T-cell (primary cell): ENCODE measurements around the gene SLC45A3. TPM values are rescaled to one million over a fixed set of nuclear protein-coding genes. Genes with fewer than 3 reads are reported as not detected.

Experiments used
- ATAC-seq, 4 experiments: fragments of 200-7000 bp in 3 of 4; fragments of 150-1000 bp in 1 of 4; cut with Tn5 transposase; replicated peaks in 1 of 4; 1 replicate in 3 of 4; 2 replicates in 1 of 4; pipeline ENCODE4 v1.10.0; 2021; ENCODE audit warnings: moderate library complexity in 3 of 4, mild to moderate bottlenecking in 2 of 4, moderate number of reproducible peaks in 1 of 4
- CTCF ChIA-PET, 2 donors: fragments of 300-600 bp; sonication (Branson Sonifier 250); formaldehyde crosslinking; loops; one replicate each; lab custom pipeline; 2022; ENCODE audit warnings: antibody characterized with exemption in 2 of 2; lab: Charles Lee
- POLR2A ChIA-PET, 2 donors: fragments of 300-600 bp; sonication (Branson Sonifier 250); formaldehyde crosslinking; loops; one replicate each; lab custom pipeline; 2022; ENCODE audit warnings: antibody characterized with exemption in 2 of 2; lab: Charles Lee
- DNase-seq, 35 experiments: peaks; one replicate each; pipeline versions ENCODE4 v3.0.0 to v3.0.0-alpha.2; 2013 to 2023
- H3K27ac ChIP-seq: one replicate; pipeline ENCODE4 v1.5.1; 2013; ENCODE audit warnings: low read length
- H3K27me3 ChIP-seq, 2 experiments: replicated peaks in 1 of 2; 1 replicate in 1 of 2; 2 replicates in 1 of 2; pipeline versions ENCODE4 v1.6.1 to v1.7.0; 2013; ENCODE audit warnings: low read length in 1 of 2, mixed read lengths in 1 of 2; ENCODE audit not compliant: control insufficient read depth in 2 of 2, insufficient read depth in 2 of 2; ENCODE audit errors: extremely low read depth in 1 of 2
- H3K36me3 ChIP-seq, 2 donors: 1 replicate in 1 of 2; 2 replicates in 1 of 2; pipeline versions ENCODE4 v1.6.1 to v1.7.0; 2013; ENCODE audit warnings: low read length in 1 of 2; ENCODE audit not compliant: control insufficient read depth in 2 of 2, insufficient read depth in 1 of 2; ENCODE audit errors: extremely low read depth in 1 of 2
- H3K4me1 ChIP-seq, 2 experiments: 1 replicate in 1 of 2; 2 replicates in 1 of 2; pipeline versions ENCODE4 v1.6.1 to v1.7.0; 2013; ENCODE audit warnings: low read length in 2 of 2, mixed read lengths in 1 of 2; ENCODE audit not compliant: insufficient read depth in 2 of 2, control insufficient read depth in 1 of 2; ENCODE audit errors: extremely low read depth in 1 of 2
- H3K4me3 ChIP-seq, 2 donors: 1 replicate in 1 of 2; 2 replicates in 1 of 2; pipeline versions ENCODE4 v1.5.1 to v1.7.0; 2013; ENCODE audit warnings: mild to moderate bottlenecking in 2 of 2, low read length in 1 of 2, moderate library complexity in 1 of 2; ENCODE audit not compliant: control insufficient read depth in 1 of 2; ENCODE audit errors: extremely low read depth in 1 of 2
- H3K9me3 ChIP-seq: 2 replicates; pipeline ENCODE4 v1.7.0; 2013
- H3K27ac Mint-ChIP-seq, 2 donors: one replicate each; pipeline ENCODE4 v1.8.0; 2020 to 2021; ENCODE audit warnings: mild to moderate bottlenecking in 2 of 2, mixed read lengths in 2 of 2
- H3K27me3 Mint-ChIP-seq, 2 donors: one replicate each; pipeline ENCODE4 v1.8.0; 2021 to 2022; ENCODE audit warnings: mixed read lengths in 2 of 2
- H3K36me3 Mint-ChIP-seq: one replicate; pipeline ENCODE4 v1.8.0; 2021; ENCODE audit warnings: mixed read lengths
- H3K4me1 Mint-ChIP-seq, 3 donors: one replicate each; pipeline ENCODE4 v1.8.0; 2020 to 2022; ENCODE audit warnings: mixed read lengths in 3 of 3, mild to moderate bottlenecking in 1 of 3
- H3K4me3 Mint-ChIP-seq, 3 donors: one replicate each; pipeline ENCODE4 v1.8.0; 2020 to 2022; ENCODE audit warnings: mild to moderate bottlenecking in 3 of 3, mixed read lengths in 3 of 3, moderate library complexity in 3 of 3
- H3K9me3 Mint-ChIP-seq, 3 donors: one replicate each; pipeline ENCODE4 v1.8.0; 2020 to 2022; ENCODE audit warnings: mixed read lengths in 3 of 3
- WGBS: methylation state at CpG from one replicate; pipeline ENCODE4 v1.1.5; 2013; ENCODE audit warnings: missing lambda C conversion rate; ENCODE audit not compliant: insufficient coverage; 5-methylcytosine and 5-hydroxymethylcytosine counted together
- total RNA-seq, 35 experiments: library from RNA in 6 of 35; stranded (reverse) in 6 of 35; fragments of 120-200 nt in 1 of 35; gene quantifications; one replicate each; pipeline versions ENCODE4 v1.2.1 to v1.2.4 and lab custom pipeline; 2013 to 2026

The SLC45A3 gene
- total RNA-seq, 5 donors from 2014 or later (not counting 1 experiment from before 2014, with no cell fraction given): 0.35 to 2.1 (median 0.75) TPM

GRCh38 chr1:205703072-205703471, 22.8 kb upstream of the SLC45A3 start:
- ChIA-PET POLR2A (interaction anchor here (0.6 to 0.7 kb wide), 2 partner anchors 25 to 395 kb away, joined by 3 to 8 read pairs; no protein-coding TSS in a partner anchor), CTCF (interaction anchor here (0.6 to 1.3 kb wide), 5 partner anchors 44 to 1328 kb away, joined by 3 to 6 read pairs (median 5); no protein-coding TSS in a partner anchor)
- no peak overlapping the region for H3K27ac ChIP-seq
- ATAC-seq (no peak), DNase-seq (no peak)
- H3K4me3 ChIP-seq: no peak overlapping the region
- no peaks in the 10 kb centered on the region for H3K4me1 ChIP-seq
- Mint-ChIP-seq H3K4me1 (peaks cover 3 to 13% (median 12%) of the 10 kb centered on the region in 3 donors), H3K9me3 (no peaks in the 10 kb centered on the region), H3K27ac (no peak overlapping the region), H3K4me3 (no peak overlapping the region), H3K27me3 (peaks cover 0 to 4% of the 10 kb centered on the region in 2 donors), H3K36me3 (peaks cover 21% of the 10 kb centered on the region)
- peaks cover 0 to 11% of the 10 kb centered on the region in 2 donors for H3K36me3 ChIP-seq
- H3K27me3 ChIP-seq: no peaks in the 10 kb centered on the region
- WGBS: no CpG with 5 or more reads among the region's 1 CpG
- no peaks in the 10 kb centered on the region for H3K9me3 ChIP-seq

- Mint-ChIP-seq H3K9me3 (no peaks in the 10 kb centered on the region), H3K4me1 (peaks cover 3 to 13% (median 11%) of the 10 kb centered on the region in 3 donors), H3K36me3 (peaks cover 19% of the 10 kb centered on the region), H3K27me3 (peaks cover 7 to 12% of the 10 kb centered on the region in 2 donors), H3K27ac (no peak overlapping the region), H3K4me3 (no peak overlapping the region)
- H3K27me3 ChIP-seq: peaks cover 0 to 6% of the 10 kb centered on the region in 2 experiments
- no peaks in the 10 kb centered on the region for H3K9me3 ChIP-seq
- H3K4me1 ChIP-seq: no peaks in the 10 kb centered on the region
- 94% methylated on average over 3 of the region's 4 CpGs for WGBS
- H3K36me3 ChIP-seq: peaks cover 0 to 11% of the 10 kb centered on the region in 2 donors
- ATAC-seq: no peak
- no peak for DNase-seq
- ChIA-PET CTCF (interaction anchor here in 1 of 2 donors (1.3 kb wide), 1 partner anchor 9 kb away, joined by 3 read pairs; no protein-coding TSS in a partner anchor), POLR2A (interaction anchor here in 1 of 2 donors (0.5 kb wide), 1 partner anchor 400 kb away, joined by 3 read pairs; no protein-coding TSS in a partner anchor)
- H3K27ac ChIP-seq: no peak overlapping the region
- H3K4me3 ChIP-seq: no peak overlapping the region
These were observed 21.6 kb upstream of the SLC45A3 start for GRCh38 chr1:205701891-205702290.

- ChIA-PET POLR2A (no interaction called here), CTCF (interaction anchor here in 1 of 2 donors (1.3 kb wide), 1 partner anchor 10 kb away, joined by 3 read pairs; no protein-coding TSS in a partner anchor)
- peaks cover 12 to 13% of the 10 kb centered on the region in 2 donors for H3K27me3 Mint-ChIP-seq
- H3K9me3 ChIP-seq: no peaks in the 10 kb centered on the region
- no peak overlapping the region for H3K27ac ChIP-seq
- H3K4me1 Mint-ChIP-seq: peaks cover 3 to 13% (median 7%) of the 10 kb centered on the region in 3 donors
- ATAC-seq (no peak), DNase-seq (no peak)
- H3K36me3 Mint-ChIP-seq: peaks cover 14% of the 10 kb centered on the region
- H3K27ac Mint-ChIP-seq: no peak overlapping the region
- H3K9me3 Mint-ChIP-seq: no peaks in the 10 kb centered on the region
- 100% methylated on average over 1 of the region's 2 CpGs for WGBS
- no peak overlapping the region for H3K4me3 ChIP-seq
- H3K27me3 ChIP-seq: peaks cover 0 to 9% of the 10 kb centered on the region in 2 experiments
- no peak overlapping the region for H3K4me3 Mint-ChIP-seq
- no peaks in the 10 kb centered on the region for H3K4me1 ChIP-seq
- peaks cover 0 to 11% of the 10 kb centered on the region in 2 donors for H3K36me3 ChIP-seq
These were observed 21.1 kb upstream of the SLC45A3 start for GRCh38 chr1:205701420-205701819.

GRCh38 chr1:205700865-205701401, 20.6 kb upstream of the SLC45A3 start:
- POLR2A ChIA-PET: no interaction called here
- H3K27ac Mint-ChIP-seq: no peak overlapping the region
- H3K27me3 Mint-ChIP-seq: peaks cover 13 to 16% of the 10 kb centered on the region in 2 donors
- ATAC-seq (no peak), DNase-seq (no peak)
- H3K4me1 Mint-ChIP-seq: peaks cover 3 to 13% (median 7%) of the 10 kb centered on the region in 3 donors
- H3K4me3 ChIP-seq: no peak overlapping the region
- no peak overlapping the region for H3K4me3 Mint-ChIP-seq
- WGBS: 40% methylated on average over 1 of the region's 2 CpGs
- peaks cover 0 to 14% of the 10 kb centered on the region in 2 experiments for H3K27me3 ChIP-seq
- H3K9me3 ChIP-seq: no peaks in the 10 kb centered on the region
- no peak overlapping the region for H3K27ac ChIP-seq
- H3K9me3 Mint-ChIP-seq: no peaks in the 10 kb centered on the region
- H3K36me3 ChIP-seq: peaks cover 0 to 11% of the 10 kb centered on the region in 2 donors
- H3K36me3 Mint-ChIP-seq: peaks cover 14% of the 10 kb centered on the region
- CTCF ChIA-PET: interaction anchor here in 1 of 2 donors (1.3 kb wide), 1 partner anchor 10 kb away, joined by 3 read pairs; no protein-coding TSS in a partner anchor
- H3K4me1 ChIP-seq: no peaks in the 10 kb centered on the region

- no peak overlapping the region for H3K4me3 ChIP-seq
- no peaks in the 10 kb centered on the region for H3K4me1 ChIP-seq
- H3K9me3 ChIP-seq: no peaks in the 10 kb centered on the region
- Mint-ChIP-seq H3K9me3 (no peaks in the 10 kb centered on the region), H3K27me3 (peaks cover 13 to 16% of the 10 kb centered on the region in 2 donors), H3K36me3 (peaks cover 7% of the 10 kb centered on the region), H3K4me1 (peaks cover 0 to 7% (median 0%) of the 10 kb centered on the region in 3 donors), H3K4me3 (no peak overlapping the region), H3K27ac (no peak overlapping the region)
- no peak overlapping the region for H3K27ac ChIP-seq
- no peak for DNase-seq
- 90% methylated on average over 2 of the region's 4 CpGs for WGBS
- peaks cover 0 to 17% of the 10 kb centered on the region in 2 experiments for H3K27me3 ChIP-seq
- H3K36me3 ChIP-seq: peaks cover 0 to 9% of the 10 kb centered on the region in 2 donors
- ATAC-seq: no peak
- ChIA-PET CTCF (interaction anchor here (0.7 kb wide), 2 partner anchors 72 to 1053 kb away, joined by 7 to 8 read pairs; no protein-coding TSS in a partner anchor), POLR2A (no interaction called here)
These were observed 19.1 kb upstream of the SLC45A3 start for GRCh38 chr1:205699416-205699815.

GRCh38 chr1:205698921-205699320, 18.6 kb upstream of the SLC45A3 start:
- H3K9me3 ChIP-seq: no peaks in the 10 kb centered on the region
- H3K9me3 Mint-ChIP-seq: no peaks in the 10 kb centered on the region
- H3K27me3 Mint-ChIP-seq: peaks cover 13 to 16% of the 10 kb centered on the region in 2 donors
- H3K4me1 ChIP-seq: no peaks in the 10 kb centered on the region
- peaks cover 0 to 7% (median 0%) of the 10 kb centered on the region in 3 donors for H3K4me1 Mint-ChIP-seq
- H3K27ac Mint-ChIP-seq: no peak overlapping the region
- H3K4me3 ChIP-seq: no peak overlapping the region
- ChIA-PET CTCF (interaction anchor here (0.7 kb wide), 3 partner anchors 70 to 1053 kb away, joined by 3 to 8 read pairs (median 7); no protein-coding TSS in a partner anchor), POLR2A (no interaction called here)
- ATAC-seq: no peak
- H3K36me3 ChIP-seq: peaks cover 0 to 5% of the 10 kb centered on the region in 2 donors
- H3K27me3 ChIP-seq: peaks cover 0 to 17% of the 10 kb centered on the region in 2 experiments
- WGBS: 96% methylated on average over 4 of the region's 4 CpGs
- DNase-seq: no peak
- peaks cover 7% of the 10 kb centered on the region for H3K36me3 Mint-ChIP-seq
- no peak overlapping the region for H3K27ac ChIP-seq
- H3K4me3 Mint-ChIP-seq: no peak overlapping the region
